ENCODE measurements around the gene KRTAP12-4.

- TF ChIP-seq EZH2phosphoT487 (IDR thresholded peaks at IDR 0.05; ENCODE audit: low read depth) (no peak), CTCF (IDR thresholded peaks at IDR 0.05; ENCODE audit: low read depth, low read length) (no peak)
Measured at GRCh38 chr21:44694776-44695175, 40.3 kb upstream of the KRTAP12-4 start.

Measured in OCI-LY3 (cell line).